SU-DHL-6 (cell line): ENCODE data around the gene TMEM40.

ENCODE experiments used
- CTCF ChIP-seq: fragments of 200-600 bp; sonication (generic); IDR thresholded peaks from one replicate; pipeline ENCODE4 v1.5.1; 2017; ENCODE audit warnings: antibody characterized with exemption, mild to moderate bottlenecking, low read length, moderate library complexity; ENCODE audit not compliant: insufficient read depth, poor library complexity, severe bottlenecking
- EZH2phosphoT487 ChIP-seq: fragments of 200-600 bp; sonication (generic), shearing (Covaris generic); conservative IDR thresholded peaks from 2 replicates; pipeline ENCODE4 v1.6.1; 2018; ENCODE audit warnings: mild to moderate bottlenecking, antibody characterized with exemption, low read length, moderate library complexity, mixed read lengths

- TF ChIP-seq CTCF (no peak), EZH2phosphoT487 (no peak)
These were observed 870 bp upstream of the TMEM40 start for GRCh38 chr3:12759693-12760565.
